Measurements from ENCODE around the gene MGAT4B.

The MGAT4B gene

DNA sequence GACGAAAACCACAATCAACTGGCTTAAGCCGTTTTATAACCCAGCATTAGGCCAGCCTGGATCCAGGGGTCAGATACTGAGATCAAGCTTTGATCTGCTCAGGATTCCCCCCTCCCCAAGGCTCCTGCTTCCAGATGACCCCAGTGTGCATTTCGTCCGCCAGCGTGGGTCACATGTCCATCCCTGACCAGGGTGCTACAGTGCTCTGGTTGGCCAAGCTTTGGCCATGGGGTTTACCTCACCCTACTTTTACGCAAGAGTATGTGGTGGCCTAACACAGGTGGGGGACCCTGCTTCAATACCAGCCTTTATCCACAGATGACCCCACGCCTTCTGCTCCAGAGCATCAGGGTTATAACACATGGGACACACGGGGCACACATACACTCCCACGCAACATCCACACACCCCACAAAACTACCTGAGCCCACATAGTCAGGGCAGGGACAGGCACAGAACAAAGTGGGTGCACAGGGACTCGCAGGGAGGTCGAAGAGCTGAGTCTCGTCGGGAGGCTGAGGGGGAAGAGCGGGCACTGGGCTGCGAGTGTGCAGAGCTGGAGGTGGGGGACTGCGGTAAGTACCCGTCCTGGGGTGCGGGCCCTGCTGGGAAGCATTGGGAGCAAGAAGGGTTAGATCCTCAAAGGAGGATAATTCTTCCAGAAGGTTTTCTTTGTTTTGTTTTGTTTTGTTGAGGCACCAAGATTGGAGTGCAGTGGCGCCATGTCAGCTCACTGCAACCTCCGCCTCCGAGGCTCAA lies 9.0 kb upstream of the MGAT4B start:
- TF ChIP-seq POLR2A (IDR thresholded peaks at IDR 0.05; ENCODE audit: low read depth, low read length) (no peak), PAX5 (IDR thresholded peaks at IDR 0.05; ENCODE audit: insufficient read depth, low read length, severe bottlenecking) (no peak), POLR2AphosphoS5 (IDR thresholded peaks at IDR 0.05; ENCODE audit: low read depth, low read length) (no peak), SPI1 (IDR thresholded peaks at IDR 0.05; ENCODE audit: low read depth, low read length) (no peak), POU2F2 (IDR thresholded peaks at IDR 0.05; ENCODE audit: low read depth, low read length) (no peak), TAF1 (IDR thresholded peaks at IDR 0.05; ENCODE audit: low read depth, low read length) (no peak)
- FAIRE-seq = no peak
- no peak for DNase-seq (ENCODE audit: insufficient read length, low spot score)

GRCh38 chr5:179814090-179814489 lies 7.4 kb upstream of the MGAT4B start:
- DNase-seq (ENCODE audit: insufficient read length, low spot score) (no peak), FAIRE-seq (no peak)
- TF ChIP-seq PAX5 (IDR thresholded peaks at IDR 0.05; ENCODE audit: insufficient read depth, low read length, severe bottlenecking) (no peak), SPI1 (IDR thresholded peaks at IDR 0.05; ENCODE audit: low read depth, low read length) (no peak), POLR2AphosphoS5 (IDR thresholded peaks at IDR 0.05; ENCODE audit: low read depth, low read length) (no peak), POLR2A (IDR thresholded peaks at IDR 0.05; ENCODE audit: low read depth, low read length) (no peak)

- TF ChIP-seq POLR2AphosphoS5 (IDR thresholded peaks at IDR 0.05; ENCODE audit: low read depth, low read length) = no peak
- no peak for TF ChIP-seq PAX5 (IDR thresholded peaks at IDR 0.05; ENCODE audit: insufficient read depth, low read length, severe bottlenecking)
- TF ChIP-seq POLR2A (IDR thresholded peaks at IDR 0.05; ENCODE audit: low read depth, low read length) = no peak
- TF ChIP-seq TAF1 (IDR thresholded peaks at IDR 0.05; ENCODE audit: low read depth, low read length) = no peak
- TF ChIP-seq SPI1 (IDR thresholded peaks at IDR 0.05; ENCODE audit: low read depth, low read length) = no peak
- no peak for TF ChIP-seq POU2F2 (IDR thresholded peaks at IDR 0.05; ENCODE audit: low read depth, low read length)
- DNase-seq (ENCODE audit: insufficient read length, low spot score) = no peak
- no peak for FAIRE-seq
Observed at GRCh38 chr5:179812997-179813607, 6.4 kb upstream of the MGAT4B start.

DNA sequence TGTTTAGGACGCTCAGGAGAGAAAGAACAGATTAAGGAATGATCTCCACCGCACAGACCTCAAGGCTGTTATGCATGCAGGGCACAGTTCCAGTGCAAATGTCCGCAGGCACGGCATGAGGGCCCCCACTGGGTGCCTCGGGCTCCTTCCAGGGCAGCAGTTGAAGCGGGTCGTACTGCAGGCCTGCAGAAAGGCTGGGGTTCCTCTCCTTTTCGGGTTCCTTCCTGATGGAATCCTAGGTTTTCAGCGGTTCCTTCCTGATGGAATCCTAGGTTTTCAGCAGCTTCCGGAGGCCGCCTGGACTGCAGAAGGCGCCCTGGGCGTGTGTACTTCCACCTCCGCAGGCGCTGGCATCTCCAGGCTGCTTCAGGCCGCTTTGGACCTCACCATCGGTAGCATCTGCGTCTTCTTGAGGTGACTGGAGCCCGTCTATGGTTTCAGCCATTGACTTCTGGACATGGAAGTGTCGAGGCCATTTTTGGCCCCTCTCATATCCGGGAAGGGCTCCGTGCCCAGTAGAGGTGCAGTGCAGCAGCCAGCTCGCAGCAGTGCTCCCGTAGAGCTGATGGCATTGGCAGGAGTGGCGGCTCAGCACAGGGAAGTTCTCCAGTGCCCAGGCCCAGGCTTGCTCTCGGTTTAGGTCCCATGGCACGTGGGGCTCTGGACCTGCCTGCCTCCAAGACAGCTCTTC lies 5.6 kb upstream of the MGAT4B start:
- FAIRE-seq = no peak

DNA sequence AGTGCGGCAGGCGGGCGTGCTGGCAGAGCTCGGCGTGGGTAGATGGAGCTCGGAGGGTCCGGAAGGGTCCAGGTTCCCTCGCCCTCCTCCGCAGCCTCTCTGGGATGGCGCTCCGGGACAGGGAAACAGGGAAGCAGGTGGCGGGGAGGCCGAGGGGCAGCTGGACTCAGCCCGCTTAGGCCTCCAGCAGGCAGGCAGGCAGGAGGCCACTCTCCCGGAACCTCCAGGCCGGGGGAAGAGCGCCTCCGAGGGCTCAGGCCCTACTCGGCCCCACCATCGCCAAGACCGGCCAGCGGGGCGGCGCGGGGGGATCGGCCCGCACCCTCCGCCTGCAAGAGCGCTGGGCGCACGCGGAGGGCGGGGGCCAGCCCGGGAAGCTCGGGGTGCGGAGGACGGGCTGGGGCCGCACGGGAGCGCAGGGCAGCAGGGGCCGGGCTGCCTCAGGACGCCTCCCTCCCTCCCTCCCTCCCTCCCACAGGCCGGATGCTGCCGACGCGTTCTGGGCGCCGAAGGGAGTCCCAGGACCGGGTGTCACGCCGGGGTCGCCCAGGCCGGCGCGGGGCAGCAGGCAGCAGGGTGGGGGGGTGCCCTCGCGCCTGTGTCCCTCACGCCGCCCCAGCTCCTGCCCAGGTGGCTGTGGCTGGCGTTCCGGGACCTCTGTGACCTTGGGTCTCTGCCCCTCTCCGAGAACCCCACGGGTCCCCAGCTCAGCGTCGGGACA lies 977 bp downstream of the MGAT4B start:
- 0 out of 2 replicates have a peak, but pooled peaks have one; percentile 6 for TF ChIP-seq TAF1 (IDR thresholded peaks at IDR 0.05; ENCODE audit: low read depth, low read length)
- no peak for TF ChIP-seq POLR2AphosphoS5 (IDR thresholded peaks at IDR 0.05; ENCODE audit: low read depth, low read length)
- peak; percentile 78 for DNase-seq (ENCODE audit: insufficient read length, low spot score)
- no peak for FAIRE-seq

More for the DNA sequence above, 5.6 kb upstream of the MGAT4B start:
- no peak for DNase-seq (ENCODE audit: insufficient read length, low spot score)
- no peak for TF ChIP-seq POLR2A (IDR thresholded peaks at IDR 0.05; ENCODE audit: low read depth, low read length)
- no peak for TF ChIP-seq POU2F2 (IDR thresholded peaks at IDR 0.05; ENCODE audit: low read depth, low read length)
- TF ChIP-seq SPI1 (IDR thresholded peaks at IDR 0.05; ENCODE audit: low read depth, low read length) = no peak
- no peak for TF ChIP-seq POLR2AphosphoS5 (IDR thresholded peaks at IDR 0.05; ENCODE audit: low read depth, low read length)
- no peak for TF ChIP-seq TAF1 (IDR thresholded peaks at IDR 0.05; ENCODE audit: low read depth, low read length)

- no peak for DNase-seq (ENCODE audit: insufficient read length, low spot score)
- FAIRE-seq = peak; percentile 69
- TF ChIP-seq PAX5 (IDR thresholded peaks at IDR 0.05; ENCODE audit: insufficient read depth, low read length, severe bottlenecking) (no peak), SPI1 (IDR thresholded peaks at IDR 0.05; ENCODE audit: low read depth, low read length) (no peak), POLR2AphosphoS5 (IDR thresholded peaks at IDR 0.05; ENCODE audit: low read depth, low read length) (no peak), POU2F2 (IDR thresholded peaks at IDR 0.05; ENCODE audit: low read depth, low read length) (no peak), POLR2A (IDR thresholded peaks at IDR 0.05; ENCODE audit: low read depth, low read length) (no peak), TAF1 (IDR thresholded peaks at IDR 0.05; ENCODE audit: low read depth, low read length) (no peak)
Observed at GRCh38 chr5:179805070-179805528, 1.6 kb downstream of the MGAT4B start.

GRCh38 chr5:179804555-179804947 lies 2.1 kb downstream of the MGAT4B start:
- FAIRE-seq = no peak
- TF ChIP-seq POLR2A (IDR thresholded peaks at IDR 0.05; ENCODE audit: low read depth, low read length) (no peak), TAF1 (IDR thresholded peaks at IDR 0.05; ENCODE audit: low read depth, low read length) (no peak), POLR2AphosphoS5 (IDR thresholded peaks at IDR 0.05; ENCODE audit: low read depth, low read length) (no peak), SPI1 (IDR thresholded peaks at IDR 0.05; ENCODE audit: low read depth, low read length) (no peak), POU2F2 (IDR thresholded peaks at IDR 0.05; ENCODE audit: low read depth, low read length) (no peak), PAX5 (IDR thresholded peaks at IDR 0.05; ENCODE audit: insufficient read depth, low read length, severe bottlenecking) (no peak)
- DNase-seq (ENCODE audit: insufficient read length, low spot score) = no peak

DNA sequence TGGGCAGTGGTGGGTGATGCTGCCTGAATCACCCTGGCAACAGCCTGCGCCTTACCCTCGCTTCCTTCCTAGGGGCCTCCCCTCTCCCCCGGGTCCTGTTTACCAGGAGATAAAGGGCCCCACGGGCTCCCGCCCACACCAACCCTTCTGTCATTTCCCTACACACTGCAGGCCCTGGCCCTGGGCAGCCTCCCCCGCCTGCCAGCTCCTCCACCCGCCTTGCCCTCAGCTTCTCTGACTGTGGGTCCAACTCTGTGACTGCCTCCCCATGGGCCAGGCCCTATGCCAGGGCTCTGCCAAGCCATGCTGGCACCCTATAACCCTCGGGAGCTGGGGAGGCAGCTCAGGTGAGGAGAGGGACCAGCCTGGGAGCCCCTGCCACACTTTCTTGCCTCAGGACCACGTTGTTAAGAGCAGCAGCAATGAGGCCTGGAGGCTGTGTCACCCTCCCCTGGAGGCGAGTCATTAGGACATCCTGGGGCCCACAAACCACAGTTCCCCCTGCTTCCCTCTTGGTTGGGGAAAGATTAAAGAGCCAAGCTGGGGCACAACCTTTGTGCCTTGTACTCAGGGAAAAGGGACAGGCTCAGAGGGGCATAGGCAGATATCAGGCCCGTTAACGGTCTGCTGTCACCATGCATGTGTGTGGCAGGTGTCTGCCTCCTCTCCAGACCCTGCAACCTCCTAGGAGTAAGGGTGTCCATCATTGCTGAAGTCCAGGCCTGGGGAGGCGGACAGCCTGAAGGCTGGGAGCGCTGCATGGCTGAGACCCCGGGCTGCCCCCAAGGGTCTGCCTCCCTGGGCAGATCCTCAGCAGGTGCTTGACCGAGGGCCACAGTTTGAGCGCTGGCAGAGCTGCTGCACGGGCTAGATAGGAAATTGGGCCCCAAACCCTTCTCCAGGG lies 2.8 kb downstream of the MGAT4B start:
- no peak for DNase-seq (ENCODE audit: insufficient read length, low spot score)
- FAIRE-seq = peak; percentile 80
- TF ChIP-seq POU2F2 (IDR thresholded peaks at IDR 0.05; ENCODE audit: low read depth, low read length) (no peak), TAF1 (IDR thresholded peaks at IDR 0.05; ENCODE audit: low read depth, low read length) (no peak), PAX5 (IDR thresholded peaks at IDR 0.05; ENCODE audit: insufficient read depth, low read length, severe bottlenecking) (no peak), POLR2A (IDR thresholded peaks at IDR 0.05; ENCODE audit: low read depth, low read length) (no peak), SPI1 (IDR thresholded peaks at IDR 0.05; ENCODE audit: low read depth, low read length) (no peak), POLR2AphosphoS5 (IDR thresholded peaks at IDR 0.05; ENCODE audit: low read depth, low read length) (no peak)

All from GM12891 (cell line).